ENCODE measurements around the gene ATIC. TPM values are rescaled to one million over a fixed set of nuclear protein-coding genes. Genes with fewer than 3 reads are reported as not detected.

Gene ATIC
- total RNA-seq, 1 experiment from 2014 or later: 173 TPM

DNA sequence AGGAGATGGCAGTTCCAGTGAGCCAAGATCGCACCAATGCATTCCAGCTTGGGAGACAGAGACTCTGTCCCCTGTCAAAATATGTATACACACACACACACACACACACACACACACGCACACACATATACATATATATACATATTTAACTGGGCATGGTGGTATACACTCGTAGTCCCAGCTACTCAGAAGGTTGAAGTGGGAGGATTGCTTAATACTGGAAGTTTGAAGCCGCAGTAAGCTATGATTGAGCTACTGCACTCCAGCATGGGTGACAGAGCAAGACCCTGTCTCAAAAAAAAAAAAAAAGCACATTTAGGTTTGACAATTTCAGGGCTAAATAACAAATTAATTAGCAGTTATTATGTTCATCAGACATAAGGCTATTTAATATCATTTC lies 36.0 kb upstream of the ATIC start:
- intact Hi-C loops (cut with micrococcal nuclease): no loop called here
- Histone ChIP-seq H3K27ac (ENCODE audit: low read depth, low read length) (no peak overlapping the region), H3K4me1 (ENCODE audit: control insufficient read depth in 1 of 2, insufficient read depth in 2 of 2, low read length in 2 of 2) (peaks cover 2 to 10% of the 10 kb centered on the region in 2 experiments; a peak in 3 of 4 replicates), H4K20me1 (ENCODE audit: insufficient read depth) (no peaks in the 10 kb centered on the region), H3K9me3 (ENCODE audit: control insufficient read depth in 1 of 2, insufficient read depth in 1 of 2, low read depth in 1 of 2, low read length in 2 of 2) (no peaks in the 10 kb centered on the region), H3K27me3 (ENCODE audit: insufficient read depth, low read length) (no peaks in the 10 kb centered on the region), H3K4me3 (replicated peaks in 1 of 2; ENCODE audit: low read depth in 1 of 2, low read length in 2 of 2) (no peak overlapping the region), H3K4me2 (ENCODE audit: low read length) (no peak overlapping the region), H2AFZ (ENCODE audit: low read depth, low read length, poor library complexity, severe bottlenecking) (no peak overlapping the region), H3K36me3 (ENCODE audit: control insufficient read depth in 1 of 2, insufficient read depth in 2 of 2, low read length in 2 of 2) (no peaks in the 10 kb centered on the region), H3K9ac (ENCODE audit: low read length) (no peak overlapping the region), H3K79me2 (ENCODE audit: insufficient read depth, low read length) (no peaks in the 10 kb centered on the region), H3K9me2 (ENCODE audit: insufficient read depth) (no peaks in the 10 kb centered on the region)
- ATAC-seq (no peak), DNase-seq (ENCODE audit: low read depth, low spot score) (no peak)
- ChIA-PET CTCF (no interaction called here), POLR2A (no interaction called here), RAD21 (ENCODE audit: low non-redundant PET in 1 of 2, low total read pairs in 2 of 2, uncharacterized antibody in 2 of 2, unreplicated experiment in 2 of 2) (no interaction called here)
- TF ChIP-seq POLR2AphosphoS5 (IDR thresholded peaks at IDR 0.05; ENCODE audit: low read depth, low read length) (no peak), YY1 (IDR thresholded peaks at IDR 0.05; ENCODE audit: extremely low read depth, insufficient replicate concordance, low read depth, low read length) (no peak), ELF1 (IDR thresholded peaks at IDR 0.05; ENCODE audit: borderline replicate concordance, low read depth) (no peak), POLR2A (IDR thresholded peaks at IDR 0.05; ENCODE audit: borderline replicate concordance, extremely low read depth, insufficient read depth, insufficient read length) (no peak), CEBPB (IDR thresholded peaks at IDR 0.05; ENCODE audit: low read depth) (no peak), SP1 (IDR thresholded peaks at IDR 0.05; ENCODE audit: low read depth) (no peak)
- TF ChIP-seq, protein P1, sequence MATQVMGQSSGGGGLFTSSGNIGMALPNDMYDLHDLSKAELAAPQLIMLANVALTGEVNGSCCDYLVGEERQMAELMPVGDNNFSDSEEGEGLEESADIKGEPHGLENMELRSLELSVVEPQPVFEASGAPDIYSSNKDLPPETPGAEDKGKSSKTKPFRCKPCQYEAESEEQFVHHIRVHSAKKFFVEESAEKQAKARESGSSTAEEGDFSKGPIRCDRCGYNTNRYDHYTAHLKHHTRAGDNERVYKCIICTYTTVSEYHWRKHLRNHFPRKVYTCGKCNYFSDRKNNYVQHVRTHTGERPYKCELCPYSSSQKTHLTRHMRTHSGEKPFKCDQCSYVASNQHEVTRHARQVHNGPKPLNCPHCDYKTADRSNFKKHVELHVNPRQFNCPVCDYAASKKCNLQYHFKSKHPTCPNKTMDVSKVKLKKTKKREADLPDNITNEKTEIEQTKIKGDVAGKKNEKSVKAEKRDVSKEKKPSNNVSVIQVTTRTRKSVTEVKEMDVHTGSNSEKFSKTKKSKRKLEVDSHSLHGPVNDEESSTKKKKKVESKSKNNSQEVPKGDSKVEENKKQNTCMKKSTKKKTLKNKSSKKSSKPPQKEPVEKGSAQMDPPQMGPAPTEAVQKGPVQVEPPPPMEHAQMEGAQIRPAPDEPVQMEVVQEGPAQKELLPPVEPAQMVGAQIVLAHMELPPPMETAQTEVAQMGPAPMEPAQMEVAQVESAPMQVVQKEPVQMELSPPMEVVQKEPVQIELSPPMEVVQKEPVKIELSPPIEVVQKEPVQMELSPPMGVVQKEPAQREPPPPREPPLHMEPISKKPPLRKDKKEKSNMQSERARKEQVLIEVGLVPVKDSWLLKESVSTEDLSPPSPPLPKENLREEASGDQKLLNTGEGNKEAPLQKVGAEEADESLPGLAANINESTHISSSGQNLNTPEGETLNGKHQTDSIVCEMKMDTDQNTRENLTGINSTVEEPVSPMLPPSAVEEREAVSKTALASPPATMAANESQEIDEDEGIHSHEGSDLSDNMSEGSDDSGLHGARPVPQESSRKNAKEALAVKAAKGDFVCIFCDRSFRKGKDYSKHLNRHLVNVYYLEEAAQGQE (IDR thresholded peaks at IDR 0.05; ENCODE audit: low read depth): no peak
- BruUV-seq (replicated peaks): no TSS peak

Data from HCT116 (cell line).